ENCODE data around the gene MSLN. TPM values are rescaled to one million over a fixed set of nuclear protein-coding genes. Genes with fewer than 3 reads are reported as not detected.

Gene MSLN
- total and polyA plus RNA-seq, 9 of the 15 experiments (the other 6 are each of a cell fraction or from before 2014, with no cell fraction given): not detected

DNA sequence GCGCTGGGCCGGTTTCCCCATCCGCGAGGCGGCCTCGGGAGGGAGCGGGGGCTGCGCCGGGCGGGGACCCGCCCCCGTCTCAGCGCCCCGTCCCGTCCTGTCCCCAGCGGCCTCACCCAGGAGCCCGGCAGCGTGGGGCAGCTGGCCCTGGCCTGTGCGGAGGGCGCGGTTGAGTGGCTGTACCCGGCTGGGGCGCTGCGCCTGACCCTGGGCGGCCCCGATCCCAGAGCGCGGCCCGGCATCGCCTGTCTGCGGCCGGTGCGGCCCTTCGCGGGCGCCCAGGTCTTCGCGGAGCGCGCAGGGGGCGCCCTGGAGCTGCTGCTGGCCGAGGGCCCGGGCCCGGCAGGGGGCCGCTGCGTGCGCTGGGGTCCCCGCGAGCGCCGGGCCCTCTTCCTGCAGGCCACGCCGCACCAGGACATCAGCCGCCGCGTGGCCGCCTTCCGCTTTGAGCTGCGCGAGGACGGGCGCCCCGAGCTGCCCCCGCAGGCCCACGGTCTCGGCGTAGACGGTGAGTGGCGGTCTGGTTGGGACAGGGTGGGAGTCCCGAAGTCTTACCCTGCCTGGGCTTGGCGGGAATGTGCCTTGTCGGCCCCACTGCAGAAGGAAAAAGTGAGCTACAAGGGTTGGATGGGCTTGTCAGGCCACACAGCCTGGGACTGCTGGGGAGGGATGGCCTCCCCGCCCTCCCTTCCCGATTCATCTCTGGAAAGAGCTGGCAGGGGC lies 44.9 kb upstream of the MSLN start (continued):
- TF ChIP-seq HOXB6 (CRISPR knock-in tag; IDR thresholded peaks at IDR 0.05; ENCODE audit: borderline replicate concordance) (no peak), RBM34 (IDR thresholded peaks at IDR 0.05; ENCODE audit: borderline replicate concordance, insufficient read depth, low read length) (no peak), TAF7 (tag; IDR thresholded peaks at IDR 0.05) (no peak), KLF13 (tag; IDR thresholded peaks at IDR 0.05; ENCODE audit: borderline replicate concordance, low read depth) (peak; percentile 48; the same call in 1 of the 2 replicates), ZNF445 (CRISPR knock-in tag; IDR thresholded peaks at IDR 0.05; ENCODE audit: low read depth) (no peak), MTA1 (IDR thresholded peaks at IDR 0.05; ENCODE audit: borderline replicate concordance) (no peak), PHF21A (IDR thresholded peaks at IDR 0.05; ENCODE audit: borderline replicate concordance, low read depth) (peak; percentile 33; the same call in 1 of the 2 replicates), CTBP1 (IDR thresholded peaks at IDR 0.05; ENCODE audit: borderline replicate concordance) (peak; percentile 96), RBBP5 (IDR thresholded peaks at IDR 0.05; ENCODE audit: borderline replicate concordance, insufficient read depth, low read length, poor library complexity, severe bottlenecking) (peak; percentile 27), NONO (IDR thresholded peaks at IDR 0.05; ENCODE audit: low read depth in 2 of 2, low read length in 1 of 2) (peak in 1 of 2 experiments; percentile 26; a peak in 1 of 4 replicates)
- TF ChIP-seq, protein P1, sequence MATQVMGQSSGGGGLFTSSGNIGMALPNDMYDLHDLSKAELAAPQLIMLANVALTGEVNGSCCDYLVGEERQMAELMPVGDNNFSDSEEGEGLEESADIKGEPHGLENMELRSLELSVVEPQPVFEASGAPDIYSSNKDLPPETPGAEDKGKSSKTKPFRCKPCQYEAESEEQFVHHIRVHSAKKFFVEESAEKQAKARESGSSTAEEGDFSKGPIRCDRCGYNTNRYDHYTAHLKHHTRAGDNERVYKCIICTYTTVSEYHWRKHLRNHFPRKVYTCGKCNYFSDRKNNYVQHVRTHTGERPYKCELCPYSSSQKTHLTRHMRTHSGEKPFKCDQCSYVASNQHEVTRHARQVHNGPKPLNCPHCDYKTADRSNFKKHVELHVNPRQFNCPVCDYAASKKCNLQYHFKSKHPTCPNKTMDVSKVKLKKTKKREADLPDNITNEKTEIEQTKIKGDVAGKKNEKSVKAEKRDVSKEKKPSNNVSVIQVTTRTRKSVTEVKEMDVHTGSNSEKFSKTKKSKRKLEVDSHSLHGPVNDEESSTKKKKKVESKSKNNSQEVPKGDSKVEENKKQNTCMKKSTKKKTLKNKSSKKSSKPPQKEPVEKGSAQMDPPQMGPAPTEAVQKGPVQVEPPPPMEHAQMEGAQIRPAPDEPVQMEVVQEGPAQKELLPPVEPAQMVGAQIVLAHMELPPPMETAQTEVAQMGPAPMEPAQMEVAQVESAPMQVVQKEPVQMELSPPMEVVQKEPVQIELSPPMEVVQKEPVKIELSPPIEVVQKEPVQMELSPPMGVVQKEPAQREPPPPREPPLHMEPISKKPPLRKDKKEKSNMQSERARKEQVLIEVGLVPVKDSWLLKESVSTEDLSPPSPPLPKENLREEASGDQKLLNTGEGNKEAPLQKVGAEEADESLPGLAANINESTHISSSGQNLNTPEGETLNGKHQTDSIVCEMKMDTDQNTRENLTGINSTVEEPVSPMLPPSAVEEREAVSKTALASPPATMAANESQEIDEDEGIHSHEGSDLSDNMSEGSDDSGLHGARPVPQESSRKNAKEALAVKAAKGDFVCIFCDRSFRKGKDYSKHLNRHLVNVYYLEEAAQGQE (IDR thresholded peaks at IDR 0.05; ENCODE audit: borderline replicate concordance): no peak
- TF ChIP-seq, protein P1 (CRISPR knock-in tag; IDR thresholded peaks at IDR 0.05; ENCODE audit: low read depth): 0 out of 2 replicates have a peak, but pooled peaks have one; percentile 34
- TF ChIP-seq, protein P2, sequence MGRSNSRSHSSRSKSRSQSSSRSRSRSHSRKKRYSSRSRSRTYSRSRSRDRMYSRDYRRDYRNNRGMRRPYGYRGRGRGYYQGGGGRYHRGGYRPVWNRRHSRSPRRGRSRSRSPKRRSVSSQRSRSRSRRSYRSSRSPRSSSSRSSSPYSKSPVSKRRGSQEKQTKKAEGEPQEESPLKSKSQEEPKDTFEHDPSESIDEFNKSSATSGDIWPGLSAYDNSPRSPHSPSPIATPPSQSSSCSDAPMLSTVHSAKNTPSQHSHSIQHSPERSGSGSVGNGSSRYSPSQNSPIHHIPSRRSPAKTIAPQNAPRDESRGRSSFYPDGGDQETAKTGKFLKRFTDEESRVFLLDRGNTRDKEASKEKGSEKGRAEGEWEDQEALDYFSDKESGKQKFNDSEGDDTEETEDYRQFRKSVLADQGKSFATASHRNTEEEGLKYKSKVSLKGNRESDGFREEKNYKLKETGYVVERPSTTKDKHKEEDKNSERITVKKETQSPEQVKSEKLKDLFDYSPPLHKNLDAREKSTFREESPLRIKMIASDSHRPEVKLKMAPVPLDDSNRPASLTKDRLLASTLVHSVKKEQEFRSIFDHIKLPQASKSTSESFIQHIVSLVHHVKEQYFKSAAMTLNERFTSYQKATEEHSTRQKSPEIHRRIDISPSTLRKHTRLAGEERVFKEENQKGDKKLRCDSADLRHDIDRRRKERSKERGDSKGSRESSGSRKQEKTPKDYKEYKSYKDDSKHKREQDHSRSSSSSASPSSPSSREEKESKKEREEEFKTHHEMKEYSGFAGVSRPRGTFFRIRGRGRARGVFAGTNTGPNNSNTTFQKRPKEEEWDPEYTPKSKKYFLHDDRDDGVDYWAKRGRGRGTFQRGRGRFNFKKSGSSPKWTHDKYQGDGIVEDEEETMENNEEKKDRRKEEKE (IDR thresholded peaks at IDR 0.05; ENCODE audit: borderline replicate concordance in 1 of 2, control insufficient read depth in 1 of 2, low read depth in 2 of 2, low read length in 1 of 2): no peak
- TF ChIP-seq, protein P3, sequence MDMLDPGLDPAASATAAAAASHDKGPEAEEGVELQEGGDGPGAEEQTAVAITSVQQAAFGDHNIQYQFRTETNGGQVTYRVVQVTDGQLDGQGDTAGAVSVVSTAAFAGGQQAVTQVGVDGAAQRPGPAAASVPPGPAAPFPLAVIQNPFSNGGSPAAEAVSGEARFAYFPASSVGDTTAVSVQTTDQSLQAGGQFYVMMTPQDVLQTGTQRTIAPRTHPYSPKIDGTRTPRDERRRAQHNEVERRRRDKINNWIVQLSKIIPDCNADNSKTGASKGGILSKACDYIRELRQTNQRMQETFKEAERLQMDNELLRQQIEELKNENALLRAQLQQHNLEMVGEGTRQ (CRISPR knock-in tag; IDR thresholded peaks at IDR 0.05): no peak
